ENCODE results near the gene ARHGAP24.

DNA sequence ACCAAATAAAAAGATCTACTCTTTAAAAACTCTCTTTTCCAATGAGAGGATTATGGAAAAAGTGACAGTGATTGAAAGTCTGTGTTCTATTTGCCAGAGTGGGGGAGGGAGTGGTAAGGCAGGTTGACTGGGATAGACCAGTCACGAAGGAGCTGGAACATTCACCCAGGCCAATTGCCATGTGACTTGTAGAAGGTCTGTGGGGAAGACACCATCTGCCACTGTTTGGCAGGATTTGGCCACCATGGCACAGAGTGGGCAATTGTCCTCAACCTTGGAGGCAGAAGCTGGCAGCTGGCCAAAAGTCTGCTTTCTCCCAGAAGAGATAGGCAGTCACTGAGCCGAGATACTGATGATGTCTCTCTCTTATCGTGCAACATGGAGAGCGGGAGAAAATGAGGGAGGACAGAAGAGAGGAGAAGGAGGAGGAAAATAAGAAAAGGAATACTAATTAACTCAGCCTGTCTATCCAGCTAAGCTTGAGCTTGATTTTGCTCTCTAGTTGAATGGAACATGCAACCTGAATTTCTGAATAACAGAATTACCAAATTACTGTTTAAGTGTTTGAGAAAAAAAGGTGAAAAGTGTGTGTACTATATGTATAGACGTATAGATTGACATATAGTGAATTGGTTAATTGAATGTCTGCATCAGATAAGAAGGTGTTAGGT lies 267.1 kb downstream of the ARHGAP24 start:
- TF ChIP-seq, protein P1, sequence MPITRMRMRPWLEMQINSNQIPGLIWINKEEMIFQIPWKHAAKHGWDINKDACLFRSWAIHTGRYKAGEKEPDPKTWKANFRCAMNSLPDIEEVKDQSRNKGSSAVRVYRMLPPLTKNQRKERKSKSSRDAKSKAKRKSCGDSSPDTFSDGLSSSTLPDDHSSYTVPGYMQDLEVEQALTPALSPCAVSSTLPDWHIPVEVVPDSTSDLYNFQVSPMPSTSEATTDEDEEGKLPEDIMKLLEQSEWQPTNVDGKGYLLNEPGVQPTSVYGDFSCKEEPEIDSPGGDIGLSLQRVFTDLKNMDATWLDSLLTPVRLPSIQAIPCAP (CRISPR knock-in tag; IDR thresholded peaks at IDR 0.05): no peak
- TF ChIP-seq, protein P2, sequence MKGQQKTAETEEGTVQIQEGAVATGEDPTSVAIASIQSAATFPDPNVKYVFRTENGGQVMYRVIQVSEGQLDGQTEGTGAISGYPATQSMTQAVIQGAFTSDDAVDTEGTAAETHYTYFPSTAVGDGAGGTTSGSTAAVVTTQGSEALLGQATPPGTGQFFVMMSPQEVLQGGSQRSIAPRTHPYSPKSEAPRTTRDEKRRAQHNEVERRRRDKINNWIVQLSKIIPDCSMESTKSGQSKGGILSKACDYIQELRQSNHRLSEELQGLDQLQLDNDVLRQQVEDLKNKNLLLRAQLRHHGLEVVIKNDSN (CRISPR knock-in tag; IDR thresholded peaks at IDR 0.05): no peak
